ENCODE measurements around the gene KLHL29. TPM values are rescaled to one million over a fixed set of nuclear protein-coding genes. Genes with fewer than 3 reads are reported as not detected.

KLHL29 gene
- total RNA-seq, 1 experiment from 2014 or later, result 43.1 TPM

DNA sequence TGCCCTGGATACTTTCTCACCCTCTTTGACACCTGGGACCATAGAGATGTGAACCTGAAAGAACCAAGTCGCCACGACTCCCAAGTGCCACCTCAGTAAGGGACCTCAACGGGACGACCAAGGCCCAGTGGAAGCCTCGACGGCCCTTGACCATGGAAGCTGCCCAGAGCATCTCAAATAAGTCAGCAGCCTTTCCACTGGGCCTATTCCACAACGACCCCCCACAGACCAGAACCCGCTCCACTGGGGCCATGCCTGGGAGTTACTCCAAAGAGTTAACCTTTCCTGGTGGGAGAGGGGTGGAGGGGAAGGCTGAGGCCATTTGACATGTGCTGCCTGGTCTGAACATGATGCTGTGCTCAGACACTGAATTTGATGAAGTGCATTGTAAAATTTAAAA is 146.9 kb downstream of the KLHL29 start:
- no peaks in the 10 kb centered on the region for H3K9me3 Mint-ChIP-seq (ENCODE audit: unreplicated experiment)
- H3K4me3 Mint-ChIP-seq (ENCODE audit: unreplicated experiment), result no peak overlapping the region
- DNase-seq (ENCODE audit: unreplicated experiment), result no peak
- no peak overlapping the region for H3K27ac Mint-ChIP-seq (ENCODE audit: low read depth, unreplicated experiment)
- H3K36me3 Mint-ChIP-seq (ENCODE audit: insufficient read depth, unreplicated experiment), result peaks cover 8% of the 10 kb centered on the region
- intact Hi-C loops (cut with micrococcal nuclease), result no loop called here
- no peak for TF ChIP-seq CTCF (IDR thresholded peaks at IDR 0.05; ENCODE audit: unreplicated experiment)
- ChIA-PET CTCF (interaction anchor here (0.5 to 0.7 kb wide), 2 partner anchors 68 to 1954 kb away, joined by 3 to 4 read pairs; no protein-coding TSS in a partner anchor), POLR2A (no interaction called here)
- BruUV-seq (replicated peaks), result no TSS peak
- peaks cover 15% of the 10 kb centered on the region for H3K4me1 Mint-ChIP-seq (ENCODE audit: insufficient read depth, unreplicated experiment)
- no peaks in the 10 kb centered on the region for H3K27me3 Mint-ChIP-seq (ENCODE audit: insufficient read depth, unreplicated experiment)

DNA sequence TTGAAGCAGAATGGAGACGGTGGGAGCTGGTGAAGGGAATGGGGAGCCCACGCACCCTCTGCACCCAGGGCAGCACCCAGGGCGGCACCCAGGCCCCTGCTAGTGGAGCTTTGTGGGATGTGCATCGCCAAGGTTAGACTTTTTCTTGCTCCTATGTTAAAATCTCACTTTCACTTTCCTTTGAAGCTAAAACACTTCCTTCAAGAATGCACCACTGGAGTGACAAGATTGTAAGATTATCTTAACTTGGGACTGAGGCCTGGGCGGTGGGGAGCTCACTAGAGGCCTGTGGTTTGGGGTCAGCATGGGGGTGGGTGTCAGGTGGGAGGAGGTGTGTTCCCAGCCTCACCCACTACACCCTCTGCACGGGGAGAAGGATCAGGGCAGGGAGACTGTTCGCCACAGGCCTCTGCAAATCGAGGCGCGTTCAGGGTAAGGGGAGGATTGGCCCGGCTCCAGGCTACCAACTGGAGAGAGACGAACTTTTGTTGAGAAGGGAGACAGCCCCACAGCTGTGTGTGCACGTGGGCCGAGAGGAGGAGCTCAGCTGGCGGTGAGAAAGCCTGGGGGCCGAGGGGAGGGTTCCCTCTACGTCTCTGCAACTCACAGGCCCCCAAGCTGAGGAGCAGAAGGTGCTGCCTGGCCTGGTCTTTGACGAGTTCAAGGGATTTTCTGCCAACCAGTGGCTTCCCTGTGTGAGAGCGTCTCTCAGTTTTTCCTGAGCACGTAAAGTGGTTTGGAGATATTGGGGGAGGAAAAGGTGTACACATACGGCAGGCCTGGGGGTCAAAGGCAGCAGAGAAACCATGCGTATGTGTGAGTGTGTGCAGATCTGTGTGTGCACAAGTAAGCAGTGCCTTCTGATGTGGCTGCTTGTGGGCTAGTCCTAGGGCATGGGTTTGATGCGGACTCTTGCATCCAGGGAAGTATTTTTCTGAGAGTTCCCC is 147.7 kb downstream of the KLHL29 start:
- Mint-ChIP-seq H3K4me3 (ENCODE audit: unreplicated experiment) (no peak overlapping the region), H3K27me3 (ENCODE audit: insufficient read depth, unreplicated experiment) (no peaks in the 10 kb centered on the region), H3K9me3 (ENCODE audit: unreplicated experiment) (no peaks in the 10 kb centered on the region), H3K36me3 (ENCODE audit: insufficient read depth, unreplicated experiment) (peaks cover 8% of the 10 kb centered on the region), H3K27ac (ENCODE audit: low read depth, unreplicated experiment) (no peak overlapping the region), H3K4me1 (ENCODE audit: insufficient read depth, unreplicated experiment) (peaks cover 15% of the 10 kb centered on the region)
- intact Hi-C loops (cut with micrococcal nuclease), result no loop called here
- BruUV-seq (replicated peaks), result no TSS peak
- POLR2A ChIA-PET, result no interaction called here
- no peak for DNase-seq (ENCODE audit: unreplicated experiment)
- TF ChIP-seq CTCF (IDR thresholded peaks at IDR 0.05; ENCODE audit: unreplicated experiment), result no peak
- CTCF ChIA-PET, result interaction anchor here (0.5 to 0.6 kb wide), 2 partner anchors 229 to 1953 kb away, joined by 3 to 4 read pairs; no protein-coding TSS in a partner anchor

DNA sequence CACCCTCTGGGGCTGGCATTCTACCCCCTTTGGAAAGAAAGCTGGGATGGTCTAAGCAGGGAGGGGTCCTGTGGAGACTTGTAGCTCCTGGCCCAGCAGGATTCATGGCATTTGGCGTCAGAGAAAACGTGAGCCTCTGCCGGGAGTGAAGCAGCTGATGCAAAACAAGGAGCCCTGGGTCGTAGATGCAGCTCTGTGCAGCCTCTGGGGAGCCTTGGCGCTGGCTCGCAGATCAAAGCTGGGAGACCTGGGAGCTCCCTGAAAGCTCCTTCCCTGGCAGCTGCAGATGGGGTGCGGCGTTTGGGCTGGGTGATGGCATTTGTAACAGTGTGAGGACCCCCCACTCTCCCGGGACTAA is 148.3 kb downstream of the KLHL29 start:
- Mint-ChIP-seq H3K4me3 (ENCODE audit: unreplicated experiment) (no peak overlapping the region), H3K27ac (ENCODE audit: low read depth, unreplicated experiment) (no peak overlapping the region), H3K4me1 (ENCODE audit: insufficient read depth, unreplicated experiment) (peaks cover 15% of the 10 kb centered on the region), H3K9me3 (ENCODE audit: unreplicated experiment) (no peaks in the 10 kb centered on the region), H3K36me3 (ENCODE audit: insufficient read depth, unreplicated experiment) (peaks cover 8% of the 10 kb centered on the region), H3K27me3 (ENCODE audit: insufficient read depth, unreplicated experiment) (no peaks in the 10 kb centered on the region)
- DNase-seq (ENCODE audit: unreplicated experiment), result no peak
- CTCF ChIA-PET, result no interaction called here
- POLR2A ChIA-PET, result no interaction called here
- TF ChIP-seq CTCF (IDR thresholded peaks at IDR 0.05; ENCODE audit: unreplicated experiment), result no peak
- intact Hi-C loops (cut with micrococcal nuclease), result no loop called here
- BruUV-seq (replicated peaks), result no TSS peak

- DNase-seq (ENCODE audit: unreplicated experiment), result no peak
- intact Hi-C loops (cut with micrococcal nuclease), result no loop called here
- ChIA-PET POLR2A (no interaction called here), CTCF (no interaction called here)
- TF ChIP-seq CTCF (IDR thresholded peaks at IDR 0.05; ENCODE audit: unreplicated experiment), result no peak
- Mint-ChIP-seq H3K27ac (ENCODE audit: low read depth, unreplicated experiment) (no peak overlapping the region), H3K27me3 (ENCODE audit: insufficient read depth, unreplicated experiment) (no peaks in the 10 kb centered on the region), H3K9me3 (ENCODE audit: unreplicated experiment) (no peaks in the 10 kb centered on the region), H3K36me3 (ENCODE audit: insufficient read depth, unreplicated experiment) (peaks cover 8% of the 10 kb centered on the region), H3K4me1 (ENCODE audit: insufficient read depth, unreplicated experiment) (peaks cover 15% of the 10 kb centered on the region), H3K4me3 (ENCODE audit: unreplicated experiment) (no peak overlapping the region)
- no TSS peak for BruUV-seq (replicated peaks)
Observed at GRCh38 chr2:23534771-23535170, 149.8 kb downstream of the KLHL29 start.
